ENCODE measurements around the gene BACH2. TPM values are rescaled to one million over a fixed set of nuclear protein-coding genes. Genes with fewer than 3 reads are reported as not detected.

The BACH2 gene
- polyA plus RNA-seq, 1 donor from 2014 or later: 45.5 TPM

DNA sequence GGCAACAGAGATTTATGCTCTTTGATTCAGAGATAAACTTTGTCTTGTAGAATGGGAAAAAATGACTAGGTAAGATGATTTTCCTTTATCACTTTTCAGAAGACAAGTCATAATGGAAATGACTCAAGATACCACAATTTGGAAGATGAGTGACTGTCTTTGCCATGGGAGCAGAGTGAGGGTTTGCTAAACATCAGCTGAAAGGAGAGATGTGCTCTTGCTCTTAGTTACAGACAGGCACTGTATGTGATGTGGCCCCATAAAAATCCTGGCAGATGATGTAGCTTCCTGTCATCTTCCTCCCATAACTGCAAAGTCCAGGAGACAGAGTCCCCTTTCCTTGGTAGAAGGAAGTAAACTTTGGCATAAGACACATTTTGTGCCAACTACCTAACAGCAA lies 47.6 kb downstream of the BACH2 start:
- Histone ChIP-seq H3K36me3 (ENCODE audit: insufficient read depth, low read length) (no peaks in the 10 kb centered on the region), H4K20me1 (ENCODE audit: insufficient read depth) (peaks cover 4% of the 10 kb centered on the region), H3K9me3 (ENCODE audit: low read length) (no peaks in the 10 kb centered on the region), H3K27me3 (ENCODE audit: insufficient read depth, low read depth, low read length) (no peaks in the 10 kb centered on the region), H2AFZ (ENCODE audit: low read depth, low read length) (no peak overlapping the region), H3K9me2 (ENCODE audit: insufficient read depth, low read length) (no peaks in the 10 kb centered on the region), H3K4me3 (ENCODE audit: low read length) (no peak overlapping the region), H3F3A (ENCODE audit: insufficient read depth, low read length, poor library complexity, severe bottlenecking) (no peaks in the 10 kb centered on the region), H3K4me2 (ENCODE audit: low read length) (no peak overlapping the region), H3K79me2 (replicated peaks; ENCODE audit: insufficient read depth, low read length) (peaks cover 9% of the 10 kb centered on the region), H3K27ac (ENCODE audit: low read length) (no peak overlapping the region), H3K9ac (ENCODE audit: low read length) (no peak overlapping the region)
- TF ChIP-seq, protein P1, sequence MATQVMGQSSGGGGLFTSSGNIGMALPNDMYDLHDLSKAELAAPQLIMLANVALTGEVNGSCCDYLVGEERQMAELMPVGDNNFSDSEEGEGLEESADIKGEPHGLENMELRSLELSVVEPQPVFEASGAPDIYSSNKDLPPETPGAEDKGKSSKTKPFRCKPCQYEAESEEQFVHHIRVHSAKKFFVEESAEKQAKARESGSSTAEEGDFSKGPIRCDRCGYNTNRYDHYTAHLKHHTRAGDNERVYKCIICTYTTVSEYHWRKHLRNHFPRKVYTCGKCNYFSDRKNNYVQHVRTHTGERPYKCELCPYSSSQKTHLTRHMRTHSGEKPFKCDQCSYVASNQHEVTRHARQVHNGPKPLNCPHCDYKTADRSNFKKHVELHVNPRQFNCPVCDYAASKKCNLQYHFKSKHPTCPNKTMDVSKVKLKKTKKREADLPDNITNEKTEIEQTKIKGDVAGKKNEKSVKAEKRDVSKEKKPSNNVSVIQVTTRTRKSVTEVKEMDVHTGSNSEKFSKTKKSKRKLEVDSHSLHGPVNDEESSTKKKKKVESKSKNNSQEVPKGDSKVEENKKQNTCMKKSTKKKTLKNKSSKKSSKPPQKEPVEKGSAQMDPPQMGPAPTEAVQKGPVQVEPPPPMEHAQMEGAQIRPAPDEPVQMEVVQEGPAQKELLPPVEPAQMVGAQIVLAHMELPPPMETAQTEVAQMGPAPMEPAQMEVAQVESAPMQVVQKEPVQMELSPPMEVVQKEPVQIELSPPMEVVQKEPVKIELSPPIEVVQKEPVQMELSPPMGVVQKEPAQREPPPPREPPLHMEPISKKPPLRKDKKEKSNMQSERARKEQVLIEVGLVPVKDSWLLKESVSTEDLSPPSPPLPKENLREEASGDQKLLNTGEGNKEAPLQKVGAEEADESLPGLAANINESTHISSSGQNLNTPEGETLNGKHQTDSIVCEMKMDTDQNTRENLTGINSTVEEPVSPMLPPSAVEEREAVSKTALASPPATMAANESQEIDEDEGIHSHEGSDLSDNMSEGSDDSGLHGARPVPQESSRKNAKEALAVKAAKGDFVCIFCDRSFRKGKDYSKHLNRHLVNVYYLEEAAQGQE (IDR thresholded peaks at IDR 0.05; ENCODE audit: borderline replicate concordance): no peak
- TF ChIP-seq, protein P2, sequence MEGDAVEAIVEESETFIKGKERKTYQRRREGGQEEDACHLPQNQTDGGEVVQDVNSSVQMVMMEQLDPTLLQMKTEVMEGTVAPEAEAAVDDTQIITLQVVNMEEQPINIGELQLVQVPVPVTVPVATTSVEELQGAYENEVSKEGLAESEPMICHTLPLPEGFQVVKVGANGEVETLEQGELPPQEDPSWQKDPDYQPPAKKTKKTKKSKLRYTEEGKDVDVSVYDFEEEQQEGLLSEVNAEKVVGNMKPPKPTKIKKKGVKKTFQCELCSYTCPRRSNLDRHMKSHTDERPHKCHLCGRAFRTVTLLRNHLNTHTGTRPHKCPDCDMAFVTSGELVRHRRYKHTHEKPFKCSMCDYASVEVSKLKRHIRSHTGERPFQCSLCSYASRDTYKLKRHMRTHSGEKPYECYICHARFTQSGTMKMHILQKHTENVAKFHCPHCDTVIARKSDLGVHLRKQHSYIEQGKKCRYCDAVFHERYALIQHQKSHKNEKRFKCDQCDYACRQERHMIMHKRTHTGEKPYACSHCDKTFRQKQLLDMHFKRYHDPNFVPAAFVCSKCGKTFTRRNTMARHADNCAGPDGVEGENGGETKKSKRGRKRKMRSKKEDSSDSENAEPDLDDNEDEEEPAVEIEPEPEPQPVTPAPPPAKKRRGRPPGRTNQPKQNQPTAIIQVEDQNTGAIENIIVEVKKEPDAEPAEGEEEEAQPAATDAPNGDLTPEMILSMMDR (IDR thresholded peaks at IDR 0.05; ENCODE audit: poor library complexity, severe bottlenecking): no peak
- TF ChIP-seq POLR2AphosphoS5 (IDR thresholded peaks at IDR 0.05) (no peak), RAD21 (conservative IDR thresholded peaks at IDR 0.05) (no peak), TAF1 (IDR thresholded peaks at IDR 0.05; ENCODE audit: low read depth) (no peak), EP300 (conservative IDR thresholded peaks at IDR 0.05; ENCODE audit: poor library complexity, severe bottlenecking) (no peak), SMC3 (conservative IDR thresholded peaks at IDR 0.05; ENCODE audit: poor library complexity) (no peak), MXI1 (conservative IDR thresholded peaks at IDR 0.05; ENCODE audit: poor library complexity, severe bottlenecking) (no peak), EZH2 (IDR thresholded peaks at IDR 0.05; ENCODE audit: borderline replicate concordance, insufficient read depth, low read length, poor library complexity, severe bottlenecking) (no peak)

DNA sequence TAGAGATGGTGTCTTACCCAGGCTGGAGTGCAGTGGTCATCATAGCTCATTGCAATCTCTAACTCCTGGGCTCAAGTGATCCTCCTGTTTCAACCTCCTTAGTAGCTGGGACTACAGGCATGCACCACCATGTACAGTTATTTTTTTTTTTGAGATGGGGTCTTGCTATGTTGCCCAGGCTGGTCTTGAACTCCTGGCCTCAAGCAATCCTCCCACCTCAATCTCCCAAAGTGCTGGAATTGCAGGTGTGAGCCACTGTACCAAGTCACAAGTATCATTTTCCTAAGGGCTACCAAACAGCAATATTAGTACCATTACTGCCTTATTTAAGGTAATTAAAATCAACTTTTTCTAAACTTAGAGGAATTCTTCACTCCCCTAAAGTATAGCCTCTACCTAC lies 49.4 kb downstream of the BACH2 start:
- Histone ChIP-seq H3K9me3 (ENCODE audit: low read length) (no peaks in the 10 kb centered on the region), H3K36me3 (ENCODE audit: insufficient read depth, low read length) (no peaks in the 10 kb centered on the region), H3K4me3 (ENCODE audit: low read length) (no peak overlapping the region), H3F3A (ENCODE audit: insufficient read depth, low read length, poor library complexity, severe bottlenecking) (no peaks in the 10 kb centered on the region), H3K79me2 (replicated peaks; ENCODE audit: insufficient read depth, low read length) (peaks cover 9% of the 10 kb centered on the region), H4K20me1 (ENCODE audit: insufficient read depth) (peaks cover 1% of the 10 kb centered on the region), H3K27ac (ENCODE audit: low read length) (no peak overlapping the region), H3K4me2 (ENCODE audit: low read length) (no peak overlapping the region), H2AFZ (ENCODE audit: low read depth, low read length) (no peak overlapping the region), H3K9me2 (ENCODE audit: insufficient read depth, low read length) (no peaks in the 10 kb centered on the region), H3K9ac (ENCODE audit: low read length) (no peak overlapping the region), H3K27me3 (ENCODE audit: insufficient read depth, low read depth, low read length) (no peaks in the 10 kb centered on the region)
- TF ChIP-seq POLR2AphosphoS5 (IDR thresholded peaks at IDR 0.05): no peak
- no peak for TF ChIP-seq RAD21 (conservative IDR thresholded peaks at IDR 0.05)
- no peak for TF ChIP-seq MXI1 (conservative IDR thresholded peaks at IDR 0.05; ENCODE audit: poor library complexity, severe bottlenecking)
- no peak for TF ChIP-seq EZH2 (IDR thresholded peaks at IDR 0.05; ENCODE audit: borderline replicate concordance, insufficient read depth, low read length, poor library complexity, severe bottlenecking)
- TF ChIP-seq SMC3 (conservative IDR thresholded peaks at IDR 0.05; ENCODE audit: poor library complexity): no peak
